ENCODE measurements around the gene MOB3A.

GRCh38 chr19:2122251-2122650, 26.1 kb upstream of the MOB3A start:
- TF ChIP-seq CTCF (IDR thresholded peaks at IDR 0.05; ENCODE audit: low read depth, low read length) (no peak), MAX (IDR thresholded peaks at IDR 0.05; ENCODE audit: low read depth, low read length) (no peak), POLR2A (IDR thresholded peaks at IDR 0.05; ENCODE audit: extremely low read depth, insufficient read length) (no peak), MYC (IDR thresholded peaks at IDR 0.05; ENCODE audit: low read depth, low read length) (no peak)

All from NB4 (cell line).